Neural cell (in vitro differentiated cells): ENCODE results near the gene VPS33B.

ENCODE experiments used
- EP300 ChIP-seq: fragments of 450-650 bp; conservative IDR thresholded peaks from 2 replicates; pipeline ENCODE4 v1.6.1; 2014; ENCODE audit warnings: antibody characterized with exemption, mild to moderate bottlenecking, moderate library complexity; ENCODE audit not compliant: poor library complexity, severe bottlenecking
- EZH2 ChIP-seq: fragments of 200-600, 300-800 bp; shearing (Covaris generic), sonication (generic); IDR thresholded peaks from 2 replicates; pipeline ENCODE4 v1.6.1; 2014; ENCODE audit warnings: antibody characterized with exemption, low read length, borderline replicate concordance, mild to moderate bottlenecking; ENCODE audit not compliant: insufficient read depth, poor library complexity, severe bottlenecking
- MXI1 ChIP-seq: fragments of 450-650 bp; conservative IDR thresholded peaks from 2 replicates; pipeline ENCODE4 v1.6.1; 2014; ENCODE audit warnings: antibody characterized with exemption, mild to moderate bottlenecking; ENCODE audit not compliant: poor library complexity, severe bottlenecking
- POLR2AphosphoS5 ChIP-seq: IDR thresholded peaks from 2 replicates; pipeline ENCODE4 v1.6.1; 2012
- REST ChIP-seq: IDR thresholded peaks from 2 replicates; pipeline ENCODE4 v1.6.1; 2012; ENCODE audit warnings: borderline replicate concordance
- SMC3 ChIP-seq: fragments of 450-650 bp; conservative IDR thresholded peaks from 2 replicates; pipeline ENCODE4 v1.6.1; 2014; ENCODE audit warnings: antibody characterized with exemption, mild to moderate bottlenecking, moderate library complexity; ENCODE audit not compliant: poor library complexity
- TAF1 ChIP-seq: IDR thresholded peaks from 2 replicates; pipeline ENCODE4 v1.6.1; 2012; ENCODE audit warnings: low read depth
- TF ChIP-seq, protein P1 (sequence below): fragments of 450-650 bp; IDR thresholded peaks from 2 replicates; pipeline ENCODE4 v1.5.1; 2014; ENCODE audit warnings: antibody characterized with exemption, mild to moderate bottlenecking, moderate library complexity; ENCODE audit not compliant: poor library complexity, severe bottlenecking

DNA sequence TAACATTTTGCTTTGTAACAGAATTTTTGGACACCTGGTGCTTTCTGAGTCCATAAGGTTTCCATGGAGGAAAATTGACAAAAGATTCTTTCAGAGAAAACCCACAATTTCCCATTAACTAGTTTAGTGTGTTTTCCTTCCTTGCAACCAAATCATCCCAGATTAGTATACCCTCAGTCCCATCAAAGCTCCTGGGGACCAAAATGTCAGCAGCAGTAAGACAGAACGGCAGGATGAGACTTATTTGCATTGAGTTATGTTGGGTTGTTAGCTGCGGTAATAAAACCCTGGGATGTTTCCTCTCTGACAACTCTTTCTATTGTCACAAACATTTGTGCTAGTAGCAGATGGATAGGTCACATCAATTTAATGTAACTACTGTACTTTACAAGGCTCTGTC, 32.4 kb upstream of the VPS33B start:
- TF ChIP-seq, protein P1, sequence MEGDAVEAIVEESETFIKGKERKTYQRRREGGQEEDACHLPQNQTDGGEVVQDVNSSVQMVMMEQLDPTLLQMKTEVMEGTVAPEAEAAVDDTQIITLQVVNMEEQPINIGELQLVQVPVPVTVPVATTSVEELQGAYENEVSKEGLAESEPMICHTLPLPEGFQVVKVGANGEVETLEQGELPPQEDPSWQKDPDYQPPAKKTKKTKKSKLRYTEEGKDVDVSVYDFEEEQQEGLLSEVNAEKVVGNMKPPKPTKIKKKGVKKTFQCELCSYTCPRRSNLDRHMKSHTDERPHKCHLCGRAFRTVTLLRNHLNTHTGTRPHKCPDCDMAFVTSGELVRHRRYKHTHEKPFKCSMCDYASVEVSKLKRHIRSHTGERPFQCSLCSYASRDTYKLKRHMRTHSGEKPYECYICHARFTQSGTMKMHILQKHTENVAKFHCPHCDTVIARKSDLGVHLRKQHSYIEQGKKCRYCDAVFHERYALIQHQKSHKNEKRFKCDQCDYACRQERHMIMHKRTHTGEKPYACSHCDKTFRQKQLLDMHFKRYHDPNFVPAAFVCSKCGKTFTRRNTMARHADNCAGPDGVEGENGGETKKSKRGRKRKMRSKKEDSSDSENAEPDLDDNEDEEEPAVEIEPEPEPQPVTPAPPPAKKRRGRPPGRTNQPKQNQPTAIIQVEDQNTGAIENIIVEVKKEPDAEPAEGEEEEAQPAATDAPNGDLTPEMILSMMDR, result no peak
- TF ChIP-seq EZH2, result no peak
- no peak for TF ChIP-seq SMC3
- TF ChIP-seq TAF1, result no peak
- TF ChIP-seq EP300, result no peak
- no peak for TF ChIP-seq POLR2AphosphoS5
- no peak for TF ChIP-seq REST
- no peak for TF ChIP-seq MXI1
